GM21529 (cell line): ENCODE data around the gene HCN1.
"Not testable (repeated sequence)": the region's sequence is repeated elsewhere in the genome, so short reads cannot be mapped to it uniquely, and the experiment has no call there.

Source experiments
- ATAC-seq: cut with Tn5 transposase; IDR thresholded peaks from one replicate; pipeline ENCODE4 v1.9.1; 2021; ENCODE audit not compliant: unreplicated experiment

The HCN1 gene

DNA sequence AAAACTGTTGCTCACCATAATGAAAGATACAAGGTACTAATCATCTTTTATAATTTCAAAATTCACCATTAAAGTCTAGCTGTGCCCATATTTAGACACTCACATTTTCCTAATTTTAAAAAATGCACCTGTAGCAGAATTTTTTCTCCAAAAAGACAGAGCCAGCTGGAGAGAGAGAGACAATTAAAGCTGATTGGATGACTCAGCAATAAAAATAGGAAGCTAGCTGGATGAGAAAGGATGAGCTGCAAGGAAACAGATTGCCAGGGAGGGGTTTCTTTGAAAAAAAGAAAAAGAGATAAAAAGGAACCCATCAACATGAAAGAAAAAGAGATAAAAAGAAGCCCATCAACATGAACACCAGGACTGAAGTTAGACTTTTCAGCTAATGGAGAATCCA is 73.8 kb downstream of the HCN1 start:
- no peak for ATAC-seq

DNA sequence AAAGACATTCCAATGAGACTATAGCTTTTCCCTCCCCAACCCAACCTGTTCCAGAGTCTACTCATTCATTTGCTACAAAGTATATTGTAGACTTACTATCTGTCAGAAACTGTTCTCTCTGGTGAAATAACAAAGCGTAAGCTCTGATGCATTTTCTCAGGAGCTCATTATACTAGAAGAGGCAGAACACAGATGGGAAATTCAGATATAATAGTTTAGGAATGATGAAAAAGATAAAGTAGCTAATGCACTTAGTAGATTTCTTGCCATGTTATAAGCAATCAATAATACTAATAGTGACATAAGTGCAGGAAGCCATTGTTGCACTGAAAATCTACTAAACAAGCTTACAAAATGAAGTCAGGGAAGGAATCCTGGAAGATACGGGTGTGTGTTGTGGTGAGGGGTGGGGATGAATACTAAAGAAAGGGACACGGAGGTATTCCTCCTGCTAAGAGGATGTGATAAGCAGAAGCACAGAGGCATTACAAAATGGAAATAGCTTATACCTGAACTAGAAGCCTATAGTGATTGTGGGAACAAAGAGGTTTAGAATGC is 78.2 kb downstream of the HCN1 start:
- ATAC-seq = no peak

DNA sequence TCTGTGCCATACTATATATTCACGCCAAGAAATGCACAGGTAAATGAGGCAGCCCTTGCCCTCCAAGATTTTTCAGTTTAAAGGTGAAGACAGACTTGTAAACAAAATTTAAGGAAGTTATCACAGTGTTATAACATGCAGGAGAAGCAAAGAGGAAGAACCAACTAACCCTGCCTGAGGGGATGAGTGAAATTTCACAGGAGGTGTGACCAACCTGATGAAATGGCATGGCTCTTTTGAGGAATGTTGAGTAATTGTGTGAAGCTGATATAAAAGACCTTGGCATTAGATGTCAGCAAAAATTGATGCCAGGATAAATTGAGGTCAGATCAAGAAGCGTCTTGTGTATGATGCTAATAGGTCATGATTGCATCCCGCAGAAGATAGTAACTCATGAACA is 86.5 kb downstream of the HCN1 start:
- no peak for ATAC-seq

DNA sequence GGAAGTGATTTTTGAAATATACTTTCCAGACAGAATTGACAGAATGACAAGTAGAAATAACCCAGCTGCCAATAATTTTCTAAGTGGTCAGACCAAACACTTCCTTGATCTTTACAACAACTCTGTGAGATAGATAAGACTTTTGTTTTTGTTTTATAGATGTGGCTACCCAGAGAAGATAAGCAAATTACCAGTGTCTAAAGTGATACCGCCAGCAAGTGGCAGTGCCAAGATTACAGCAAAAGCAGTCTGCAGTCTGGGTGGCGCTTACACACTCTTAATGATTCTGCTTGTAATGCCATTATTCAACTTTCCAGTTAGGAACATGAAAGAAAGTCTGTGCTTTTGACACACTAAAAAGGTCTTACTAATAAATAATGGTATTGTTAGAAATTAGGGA is 92.1 kb downstream of the HCN1 start:
- ATAC-seq = no peak

DNA sequence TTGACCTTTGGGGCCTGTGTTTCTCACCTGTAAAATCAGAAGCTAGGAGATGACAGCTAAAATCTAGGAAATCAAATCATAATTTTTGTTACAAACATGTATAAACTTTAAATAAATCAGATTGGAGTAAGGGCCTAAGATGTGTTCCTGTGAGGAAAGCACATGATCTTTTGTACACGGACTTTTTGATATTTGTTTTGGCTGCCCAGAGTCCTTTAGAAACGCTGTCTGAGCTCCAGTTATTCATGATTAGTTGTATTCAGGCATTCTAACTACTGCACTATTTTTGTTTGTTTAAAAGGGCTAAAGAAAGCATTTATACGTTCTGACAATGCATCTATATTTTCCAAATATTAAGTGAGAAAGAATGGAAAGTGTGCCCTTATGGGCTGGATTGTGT is 94.8 kb downstream of the HCN1 start:
- no peak for ATAC-seq

DNA sequence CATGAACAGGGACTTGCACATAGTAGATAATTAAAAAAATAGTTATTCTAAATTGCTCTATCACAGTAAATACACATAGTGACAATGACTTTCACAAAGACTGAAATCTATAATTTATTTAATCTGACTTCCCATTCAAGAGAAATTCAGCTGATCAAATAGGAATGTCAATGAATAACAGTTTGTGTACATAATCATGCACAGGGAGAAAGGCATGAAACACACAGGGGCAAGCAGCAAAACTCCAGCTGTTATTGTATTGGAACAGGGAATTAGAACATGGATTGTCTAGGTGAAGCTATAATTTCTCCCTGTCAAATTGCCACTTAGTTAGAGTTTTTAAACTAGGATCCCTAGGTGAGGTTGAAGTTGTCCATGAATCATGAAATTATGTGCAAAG is 99.9 kb downstream of the HCN1 start:
- no peak for ATAC-seq

DNA sequence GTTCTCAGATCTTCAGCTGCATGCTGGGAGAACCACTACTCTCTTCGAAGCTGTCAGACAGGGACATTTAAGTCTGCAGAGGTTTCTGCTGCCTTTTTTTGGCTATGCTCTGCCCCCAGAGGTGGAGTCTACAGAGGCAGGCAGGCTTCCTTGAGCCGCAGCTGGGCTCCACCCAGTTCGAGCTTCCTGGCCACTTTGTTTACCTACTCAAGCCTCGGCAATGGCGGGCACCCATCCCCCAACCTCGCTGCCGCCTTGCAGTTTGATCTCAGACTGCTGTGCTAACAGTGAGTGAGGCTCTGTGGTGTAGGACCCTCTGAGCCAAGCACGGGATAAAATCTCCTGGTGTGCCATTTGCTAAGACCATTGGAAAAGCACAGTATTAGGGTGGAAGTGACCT is 110.2 kb downstream of the HCN1 start:
- ATAC-seq = not testable (repeated sequence)

DNA sequence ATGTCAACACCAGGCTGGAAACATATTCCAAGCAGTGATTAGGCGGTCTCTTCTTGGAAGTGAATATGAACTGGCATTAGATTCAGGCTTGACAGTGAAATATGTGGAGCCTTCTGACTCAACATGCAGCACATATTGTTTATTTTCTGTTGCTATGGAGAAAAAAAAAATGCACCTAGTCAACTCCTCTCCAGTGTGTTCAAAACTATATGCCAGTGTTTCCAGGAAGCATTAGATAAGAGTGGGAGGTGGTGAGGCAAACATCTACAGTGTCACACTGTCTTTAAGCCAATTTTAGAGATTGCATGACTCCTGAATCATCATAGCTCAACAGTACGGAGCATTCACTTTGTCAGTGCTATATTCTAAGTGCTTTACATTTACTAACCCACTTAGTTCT is 117.9 kb downstream of the HCN1 start:
- no peak for ATAC-seq

DNA sequence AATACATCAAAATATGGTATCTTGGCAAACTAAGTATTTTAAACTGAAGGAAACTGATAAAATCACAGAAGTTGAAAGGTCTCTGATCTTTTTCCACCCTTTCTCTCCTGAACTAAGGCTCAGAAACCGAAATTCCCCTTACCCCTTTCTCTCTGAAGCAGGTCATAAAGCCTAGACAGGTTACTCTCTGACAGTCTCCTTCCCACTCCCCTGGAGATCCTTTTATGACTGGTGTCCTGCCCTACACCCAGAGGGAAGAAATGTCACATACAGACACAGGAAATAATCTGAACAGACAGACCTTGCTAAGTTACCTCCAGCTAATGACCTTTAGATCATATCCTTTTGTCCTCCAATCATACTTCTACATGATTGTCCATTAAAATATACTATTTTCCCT is 127.4 kb downstream of the HCN1 start:
- no peak for ATAC-seq

DNA sequence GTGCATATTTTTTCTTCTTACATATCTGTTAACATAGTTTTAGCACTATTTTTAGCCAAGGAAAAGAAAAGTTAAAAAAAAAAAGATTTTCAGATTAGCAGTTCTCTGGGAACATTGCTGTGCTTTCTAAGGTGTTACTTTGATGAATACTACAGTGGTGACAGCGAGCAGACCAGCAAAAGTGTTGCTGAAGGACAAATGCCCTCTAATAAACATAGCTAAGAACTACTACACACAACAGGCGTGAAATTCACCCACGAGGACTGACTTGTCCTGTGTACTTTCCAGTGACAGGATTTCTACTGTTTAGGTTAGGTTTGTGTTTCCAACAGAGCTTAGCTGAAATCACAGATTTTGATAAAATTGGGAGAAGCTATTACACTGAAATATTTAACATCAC is 153.8 kb downstream of the HCN1 start:
- ATAC-seq = no peak

DNA sequence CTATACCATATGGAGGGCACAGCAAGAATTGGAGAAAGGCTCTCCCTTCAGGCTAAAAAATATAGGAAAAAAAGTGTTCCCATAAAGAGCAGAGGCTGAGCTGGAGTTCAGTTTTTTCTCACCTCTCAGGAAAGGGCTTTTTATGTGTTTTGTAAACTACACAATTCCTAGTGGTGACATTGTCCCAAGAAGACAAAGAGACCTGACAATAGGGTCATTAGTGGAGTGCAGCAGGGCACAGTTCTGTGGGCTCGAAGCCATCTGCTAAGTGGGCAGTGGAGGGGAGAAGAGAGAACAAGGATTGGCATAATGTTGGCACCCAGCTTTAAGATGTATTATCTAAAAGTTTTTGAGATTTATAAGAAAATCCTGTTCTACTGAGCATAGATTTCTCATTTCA is 162.5 kb downstream of the HCN1 start:
- no peak for ATAC-seq

DNA sequence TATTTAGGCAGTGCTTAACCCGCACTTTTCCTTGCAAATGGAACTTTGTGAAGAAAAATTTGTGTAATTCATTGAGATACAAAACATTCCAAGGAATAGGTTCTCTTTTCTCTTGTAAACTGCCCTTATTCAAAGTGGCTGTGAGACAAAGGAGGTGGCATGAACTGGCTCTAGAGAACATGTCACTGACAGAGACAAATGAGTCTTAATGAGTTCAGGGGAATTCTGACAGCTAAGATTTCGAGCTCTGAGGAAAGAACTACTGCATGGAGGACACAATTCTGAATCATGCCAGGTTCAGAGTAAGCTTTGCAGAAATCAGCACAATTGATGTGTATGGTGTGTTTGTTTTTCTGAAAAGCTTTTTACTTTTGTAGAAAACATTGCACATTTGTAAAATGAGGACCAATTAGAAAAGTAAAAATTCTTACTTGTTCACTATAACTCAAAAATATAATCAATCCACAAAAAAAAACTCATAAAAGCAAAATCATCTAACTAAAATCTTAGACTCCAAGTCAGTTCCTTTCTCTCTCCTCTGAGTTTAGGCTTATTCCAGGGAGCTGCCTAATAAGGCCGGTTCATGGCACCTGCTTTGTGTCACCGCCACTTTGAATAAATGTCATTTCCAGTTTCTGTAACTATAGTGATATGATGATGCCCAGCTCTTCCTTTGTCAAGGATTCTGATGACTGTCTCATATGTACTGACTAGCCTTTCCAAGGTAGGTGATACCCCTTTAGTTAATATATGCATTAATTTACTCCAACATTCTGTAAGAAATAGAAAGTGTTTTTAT is 163.2 kb downstream of the HCN1 start:
- no peak for ATAC-seq

DNA sequence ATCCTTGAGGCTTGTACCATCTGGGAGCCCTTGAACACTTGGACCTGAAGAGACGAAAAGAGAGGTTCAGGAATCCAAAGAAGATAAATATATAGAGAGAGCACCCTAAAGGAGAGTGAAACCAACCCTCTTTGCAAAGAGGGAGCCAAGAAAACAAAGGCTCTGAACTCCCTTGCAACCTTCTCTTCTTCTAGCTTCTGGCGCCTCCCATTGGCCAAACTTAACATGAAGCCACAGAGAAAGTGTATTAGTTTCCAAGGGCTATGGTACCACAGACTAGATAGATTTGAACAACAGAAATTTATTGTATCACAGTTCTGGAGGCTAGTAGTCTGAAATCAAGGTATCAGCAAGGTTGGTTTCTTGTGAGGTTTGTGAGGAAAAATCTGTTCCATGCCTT is 175.1 kb downstream of the HCN1 start:
- no peak for ATAC-seq

DNA sequence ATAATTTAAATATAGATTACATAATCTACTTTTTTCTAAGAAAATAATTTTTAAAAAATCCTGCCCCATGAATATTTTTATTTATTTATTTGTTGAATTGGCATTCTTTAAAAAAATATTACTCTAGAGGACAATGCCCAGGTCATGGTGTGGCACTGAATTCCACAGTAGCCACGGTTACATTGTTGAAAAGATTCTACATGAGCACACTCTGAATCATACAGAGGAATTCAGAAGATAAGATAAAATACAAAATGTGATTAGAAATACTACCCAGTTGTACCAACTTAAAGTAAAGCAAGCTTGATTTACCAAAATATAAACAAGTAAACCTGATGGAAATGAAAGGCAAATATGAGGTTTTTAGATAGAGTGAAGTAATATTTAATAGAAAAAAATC is 183.7 kb downstream of the HCN1 start:
- no peak for ATAC-seq

DNA sequence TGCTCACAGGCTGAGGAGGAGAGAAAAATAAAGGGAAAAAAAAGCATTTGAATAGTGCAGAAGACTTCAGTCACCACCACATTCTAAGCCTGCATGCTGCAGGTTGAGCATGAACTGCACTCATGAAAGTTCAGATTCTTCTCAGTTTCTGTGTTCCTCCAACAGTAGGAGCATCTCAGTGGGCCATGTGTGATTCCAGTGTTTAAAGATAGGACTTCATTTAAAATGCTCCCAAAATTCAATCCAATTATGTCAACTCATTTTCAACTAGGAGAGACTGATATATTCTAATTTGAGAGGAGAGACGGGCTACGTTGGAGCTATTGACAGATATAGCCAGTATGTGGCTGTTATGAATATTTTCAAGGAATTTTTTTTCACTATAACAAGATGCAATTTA is 186.8 kb downstream of the HCN1 start:
- ATAC-seq = no peak

DNA sequence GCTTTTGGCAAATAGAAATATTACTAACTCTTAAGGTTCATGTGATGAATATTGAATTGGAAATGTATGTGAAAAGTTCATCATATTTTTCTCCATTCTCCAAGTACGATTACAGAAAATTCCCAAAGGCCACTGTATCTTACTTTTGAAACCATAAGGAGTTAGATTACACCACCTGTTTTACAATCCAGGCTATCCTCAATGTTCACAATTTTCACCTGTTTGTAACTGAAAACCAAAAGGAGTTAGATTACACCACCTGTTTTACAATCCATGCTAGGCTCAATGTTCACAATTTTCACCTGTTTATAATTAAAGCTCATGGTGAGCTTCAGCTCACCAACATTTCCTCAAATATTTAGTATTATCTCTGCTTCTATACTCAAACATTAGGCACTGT is 188.0 kb downstream of the HCN1 start:
- ATAC-seq = no peak

DNA sequence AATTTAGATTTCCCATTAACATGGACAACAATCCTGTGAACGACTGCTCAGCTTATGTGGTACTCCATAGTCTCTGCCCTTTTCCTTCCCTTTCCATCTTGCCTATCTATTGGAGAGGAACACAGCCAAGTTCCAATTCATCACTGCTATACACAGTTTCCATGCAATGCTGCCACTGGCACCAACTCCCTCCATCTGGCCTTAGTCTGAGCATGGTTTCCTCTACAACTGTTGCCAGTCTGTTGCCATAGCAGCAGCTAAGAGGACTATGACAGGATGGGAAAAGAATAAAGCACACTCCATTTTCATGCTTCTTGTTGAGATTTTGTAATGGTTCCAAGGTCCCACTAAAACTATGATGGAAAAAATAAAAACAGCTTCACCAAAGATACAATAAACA is 189.0 kb downstream of the HCN1 start:
- ATAC-seq = no peak

DNA sequence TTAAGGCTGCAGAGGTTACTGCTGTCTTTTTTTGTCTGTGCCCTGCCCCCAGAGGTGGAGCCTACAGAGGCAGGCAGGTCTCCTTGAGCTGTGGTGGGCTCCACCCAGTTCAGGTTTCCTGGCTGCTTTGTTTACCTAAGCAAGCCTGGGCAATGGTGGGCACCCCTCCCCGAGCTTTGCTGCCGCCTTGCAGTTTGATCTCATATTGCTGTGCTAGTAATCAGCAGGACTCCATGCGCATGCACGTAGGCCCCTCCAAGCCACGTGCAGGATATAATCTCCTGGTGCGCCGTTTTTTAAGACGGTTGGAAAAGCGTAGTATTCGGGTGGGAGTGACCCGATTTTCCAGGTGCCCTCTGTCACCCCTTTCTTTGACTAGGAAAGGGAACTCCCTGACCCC is 197.2 kb downstream of the HCN1 start:
- not testable (repeated sequence) for ATAC-seq

DNA sequence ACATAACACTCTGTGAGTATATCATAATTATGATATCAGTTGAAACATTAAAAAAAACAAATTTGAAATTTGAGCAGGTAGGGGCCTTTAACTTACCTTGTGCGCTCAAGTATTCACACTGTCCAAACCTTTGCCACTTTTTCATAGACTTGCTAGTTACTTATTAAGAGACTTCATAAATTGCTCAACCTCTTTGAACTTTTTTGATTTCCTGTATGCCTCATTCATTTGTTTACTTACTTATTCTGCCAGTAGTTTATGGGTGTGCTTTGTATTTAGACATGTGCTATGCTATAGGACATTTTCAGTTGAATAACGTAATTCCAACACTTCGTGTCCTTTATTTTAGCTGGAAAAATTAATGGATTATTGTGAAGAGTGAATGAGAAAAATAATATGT is 204.8 kb downstream of the HCN1 start:
- ATAC-seq = no peak

DNA sequence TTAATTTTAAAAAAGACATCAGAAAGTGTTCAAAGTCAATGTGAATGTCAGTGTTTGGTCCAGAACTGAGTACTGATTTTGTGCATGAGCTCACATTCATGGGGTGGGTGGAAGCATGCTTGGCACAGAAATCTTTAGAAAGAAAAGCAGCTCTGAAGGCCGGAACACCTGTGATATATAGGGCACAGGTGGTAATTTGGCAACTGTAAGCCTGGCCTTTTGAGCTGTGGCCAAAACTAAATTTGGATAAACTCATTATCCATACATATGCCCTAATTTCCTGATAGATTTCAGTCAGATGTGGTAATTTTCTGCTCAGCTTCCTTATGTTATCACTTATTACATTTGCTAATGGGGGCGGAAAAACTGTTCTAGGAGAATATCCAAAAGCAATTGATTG is 211.4 kb downstream of the HCN1 start:
- no peak for ATAC-seq

DNA sequence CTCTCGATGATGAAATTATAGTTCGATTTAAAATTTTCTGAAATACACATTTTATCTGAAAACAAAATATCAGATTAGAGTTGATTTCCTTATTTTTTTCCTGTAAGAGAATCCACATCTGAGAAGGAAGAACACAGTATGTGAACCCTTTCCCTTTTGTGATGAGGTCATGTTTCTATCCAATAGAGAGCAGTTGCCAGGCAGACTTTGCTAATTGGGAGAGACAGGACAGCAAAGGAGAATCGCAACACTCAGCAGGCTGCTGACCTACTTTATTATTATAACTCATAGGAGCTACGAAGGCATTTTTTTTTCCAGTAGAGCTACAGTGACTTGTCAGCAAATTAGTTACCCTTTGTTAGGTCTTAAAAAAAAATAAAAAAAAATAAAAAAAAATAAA is 242.1 kb downstream of the HCN1 start:
- no peak for ATAC-seq

DNA sequence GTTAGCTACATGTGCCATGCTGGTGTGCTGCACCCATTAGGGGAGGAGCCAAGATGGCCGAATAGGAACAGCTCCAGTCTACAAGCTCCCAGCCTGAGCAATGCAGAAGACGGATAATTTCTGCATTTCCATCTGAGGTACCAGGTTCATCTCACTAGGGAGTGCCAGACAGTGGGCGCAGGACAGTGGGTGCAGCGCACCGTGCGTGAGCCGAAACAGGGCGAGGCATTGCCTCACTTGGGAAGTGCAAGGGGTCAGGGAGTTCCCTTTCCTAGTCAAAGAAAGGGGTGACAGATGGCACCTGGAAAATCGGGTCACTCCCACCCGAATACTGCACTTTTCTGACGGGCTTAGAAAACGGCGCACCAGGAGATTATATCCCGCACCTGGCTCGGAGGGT is 251.3 kb downstream of the HCN1 start:
- not testable (repeated sequence) for ATAC-seq

DNA sequence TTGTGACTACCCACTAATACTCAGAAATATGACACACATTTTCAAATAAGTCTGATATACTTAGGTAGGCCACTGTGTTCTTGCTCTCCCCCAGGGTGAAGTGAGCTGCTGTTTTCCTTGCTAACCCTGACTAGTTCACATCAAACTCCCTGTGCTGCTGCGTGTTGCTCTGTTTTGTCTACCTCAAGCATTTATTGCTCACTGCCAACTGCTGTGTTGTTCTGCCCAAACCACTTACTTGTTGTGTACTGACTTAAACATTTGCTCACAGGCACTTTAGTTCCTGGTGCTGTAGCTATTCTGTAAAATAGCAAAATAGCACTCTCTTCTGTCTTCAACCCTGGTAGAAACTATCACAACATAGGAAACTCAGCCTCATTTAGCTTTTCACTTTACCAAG is 255.7 kb downstream of the HCN1 start:
- no peak for ATAC-seq
